Lung (tissue), 12 donors: ENCODE measurements around the gene FARSA. TPM values are rescaled to one million over a fixed set of nuclear protein-coding genes. Genes with fewer than 3 reads are reported as not detected.

ENCODE experiments used
- ATAC-seq: fragments of 200-7000 bp; cut with Tn5 transposase; one replicate; pipeline ENCODE4 v1.9.1; 2020; ENCODE audit warnings: moderate number of reproducible peaks; ENCODE audit not compliant: insufficient read depth, low FRiP score
- DNase-seq, 3 donors: peaks; one replicate each; pipeline ENCODE4 v3.0.0-alpha.2; 2013 to 2017
- H3K27ac ChIP-seq, 2 donors: one replicate each; pipeline ENCODE4 v1.5.1; 2013; ENCODE audit warnings: mild to moderate bottlenecking in 2 of 2, moderate library complexity in 2 of 2, control low read depth in 1 of 2, inconsistent platforms in 1 of 2, low read depth in 1 of 2, low read length in 1 of 2
- H3K27me3 ChIP-seq, 3 donors: one replicate each; pipeline ENCODE4 v1.5.1; 2013; ENCODE audit warnings: low read length in 2 of 3; ENCODE audit not compliant: control insufficient read depth in 3 of 3, insufficient read depth in 3 of 3
- H3K36me3 ChIP-seq, 4 donors: one replicate each; pipeline ENCODE4 v1.5.1; 2013; ENCODE audit warnings: low read length in 4 of 4, mild to moderate bottlenecking in 1 of 4, moderate library complexity in 1 of 4; ENCODE audit not compliant: control insufficient read depth in 4 of 4, insufficient read depth in 4 of 4
- H3K4me1 ChIP-seq, 5 donors: one replicate each; pipeline ENCODE4 v1.5.1; 2013; ENCODE audit warnings: low read length in 5 of 5, mild to moderate bottlenecking in 2 of 5, moderate library complexity in 1 of 5; ENCODE audit not compliant: control insufficient read depth in 5 of 5, insufficient read depth in 5 of 5
- H3K4me3 ChIP-seq: one replicate; pipeline ENCODE4 v1.5.1; 2013; ENCODE audit warnings: mild to moderate bottlenecking, control low read depth, moderate library complexity
- H3K9ac ChIP-seq, 2 donors: one replicate each; pipeline ENCODE4 v1.5.1; 2013; ENCODE audit warnings: low read length in 2 of 2, control low read depth in 1 of 2; ENCODE audit not compliant: insufficient read depth in 1 of 2
- H3K9me3 ChIP-seq, 4 donors: one replicate each; pipeline ENCODE4 v1.5.1; 2013; ENCODE audit warnings: low read length in 3 of 4, mild to moderate bottlenecking in 1 of 4, moderate library complexity in 1 of 4; ENCODE audit not compliant: control insufficient read depth in 4 of 4, insufficient read depth in 3 of 4
- WGBS, 2 donors: extraction: QIAGEN DNeasy Blood & Tissue Kit; methylation state at CpG; one replicate each; pipeline ENCODE4 v1.1.7; 2013; 5-methylcytosine and 5-hydroxymethylcytosine counted together
- polyA plus RNA-seq, 2 donors: library from polyadenylated mRNA; stranded (reverse); fragments of 200-250 nt; gene quantifications; one replicate each; pipeline ENCODE4 v1.2.1, GENCODE V29; 2013
- total RNA-seq, 2 donors: library from RNA; depleted of rRNA in 1 of 2; stranded (reverse); fragments of >200 nt in 1 of 2; gene quantifications; one replicate each; pipeline ENCODE4 v1.2.1, GENCODE V29; 2014 to 2021
- TF ChIP-seq, protein P1 (sequence below): IDR thresholded peaks from 2 replicates; pipeline ENCODE4 v1.5.1; 2012; ENCODE audit warnings: mild to moderate bottlenecking; ENCODE audit errors: control extremely low read depth, extremely low read depth
- donor health status: control.
- donor health status: control.
- donor health status: Bipolar disorder and iron deficiency.
- donor health status: healthy.
- donor health status: DM: yes; HTN: yes; CAD: no.

Gene FARSA
- total and polyA plus RNA-seq, 4 donors = 27.8 to 72.1 (median 52.8) TPM

DNA sequence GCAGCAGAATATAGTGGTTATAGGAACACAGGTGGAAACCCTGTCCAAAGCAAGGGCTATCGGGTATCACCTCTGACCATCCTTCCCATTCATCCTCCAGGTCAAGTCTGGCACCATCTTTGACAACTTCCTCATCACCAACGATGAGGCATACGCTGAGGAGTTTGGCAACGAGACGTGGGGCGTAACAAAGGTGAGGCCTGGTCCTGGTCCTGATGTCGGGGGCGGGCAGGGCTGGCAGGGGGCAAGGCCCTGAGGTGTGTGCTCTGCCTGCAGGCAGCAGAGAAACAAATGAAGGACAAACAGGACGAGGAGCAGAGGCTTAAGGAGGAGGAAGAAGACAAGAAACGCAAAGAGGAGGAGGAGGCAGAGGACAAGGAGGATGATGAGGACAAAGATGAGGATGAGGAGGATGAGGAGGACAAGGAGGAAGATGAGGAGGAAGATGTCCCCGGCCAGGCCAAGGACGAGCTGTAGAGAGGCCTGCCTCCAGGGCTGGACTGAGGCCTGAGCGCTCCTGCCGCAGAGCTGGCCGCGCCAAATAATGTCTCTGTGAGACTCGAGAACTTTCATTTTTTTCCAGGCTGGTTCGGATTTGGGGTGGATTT lies 10.0 kb upstream of the FARSA start:
- ATAC-seq (no peak), DNase-seq (no peak)
- H3K4me3 ChIP-seq = no peak overlapping the region
- H3K9ac ChIP-seq = no peak overlapping the region
- H3K27ac ChIP-seq = peak overlapping the region in 1 of 2 donors; percentile 18
- WGBS, 2 donors = 60 to 75% methylated on average over 18 of the region's 18 CpGs
- peaks cover 29 to 59% (median 50%) of the 10 kb centered on the region in 4 donors for H3K36me3 ChIP-seq
- peaks cover 11 to 29% (median 19%) of the 10 kb centered on the region in 5 donors for H3K4me1 ChIP-seq
- TF ChIP-seq, protein P1, sequence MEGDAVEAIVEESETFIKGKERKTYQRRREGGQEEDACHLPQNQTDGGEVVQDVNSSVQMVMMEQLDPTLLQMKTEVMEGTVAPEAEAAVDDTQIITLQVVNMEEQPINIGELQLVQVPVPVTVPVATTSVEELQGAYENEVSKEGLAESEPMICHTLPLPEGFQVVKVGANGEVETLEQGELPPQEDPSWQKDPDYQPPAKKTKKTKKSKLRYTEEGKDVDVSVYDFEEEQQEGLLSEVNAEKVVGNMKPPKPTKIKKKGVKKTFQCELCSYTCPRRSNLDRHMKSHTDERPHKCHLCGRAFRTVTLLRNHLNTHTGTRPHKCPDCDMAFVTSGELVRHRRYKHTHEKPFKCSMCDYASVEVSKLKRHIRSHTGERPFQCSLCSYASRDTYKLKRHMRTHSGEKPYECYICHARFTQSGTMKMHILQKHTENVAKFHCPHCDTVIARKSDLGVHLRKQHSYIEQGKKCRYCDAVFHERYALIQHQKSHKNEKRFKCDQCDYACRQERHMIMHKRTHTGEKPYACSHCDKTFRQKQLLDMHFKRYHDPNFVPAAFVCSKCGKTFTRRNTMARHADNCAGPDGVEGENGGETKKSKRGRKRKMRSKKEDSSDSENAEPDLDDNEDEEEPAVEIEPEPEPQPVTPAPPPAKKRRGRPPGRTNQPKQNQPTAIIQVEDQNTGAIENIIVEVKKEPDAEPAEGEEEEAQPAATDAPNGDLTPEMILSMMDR = no peak
- H3K27me3 ChIP-seq = no peaks in the 10 kb centered on the region
- H3K9me3 ChIP-seq = no peaks in the 10 kb centered on the region

DNA sequence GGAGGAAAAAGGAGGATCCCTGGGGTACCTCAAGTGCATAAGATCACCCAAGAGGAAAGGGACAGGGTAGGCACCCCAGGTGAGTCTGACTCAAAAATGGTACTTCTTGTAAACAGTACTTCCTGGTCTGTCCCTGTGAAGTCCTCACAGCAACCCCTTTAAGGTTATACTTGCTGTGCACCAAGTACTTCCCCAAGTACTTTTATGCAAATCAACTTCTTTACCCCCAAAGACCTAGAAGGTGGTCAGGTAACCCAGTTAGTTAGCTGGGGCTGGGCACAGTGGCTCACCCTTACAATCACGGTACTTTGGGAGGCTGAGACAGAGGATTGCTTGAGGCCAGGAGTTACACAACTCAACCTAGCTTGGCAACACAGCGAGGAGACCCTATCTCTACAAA lies 7.4 kb upstream of the FARSA start:
- Histone ChIP-seq H3K36me3 (peaks cover 24 to 51% (median 41%) of the 10 kb centered on the region in 4 donors), H3K27ac (peak overlapping the region in 1 of 2 donors; percentile 28), H3K27me3 (no peaks in the 10 kb centered on the region), H3K9me3 (no peaks in the 10 kb centered on the region), H3K4me1 (peaks cover 11 to 25% (median 21%) of the 10 kb centered on the region in 5 donors), H3K9ac (no peak overlapping the region), H3K4me3 (no peak overlapping the region)
- DNase-seq = no peak
- TF ChIP-seq, protein P1 = no peak
- 49 to 70% methylated on average over 2 of the region's 2 CpGs for WGBS, 2 donors
- no peak for ATAC-seq

DNA sequence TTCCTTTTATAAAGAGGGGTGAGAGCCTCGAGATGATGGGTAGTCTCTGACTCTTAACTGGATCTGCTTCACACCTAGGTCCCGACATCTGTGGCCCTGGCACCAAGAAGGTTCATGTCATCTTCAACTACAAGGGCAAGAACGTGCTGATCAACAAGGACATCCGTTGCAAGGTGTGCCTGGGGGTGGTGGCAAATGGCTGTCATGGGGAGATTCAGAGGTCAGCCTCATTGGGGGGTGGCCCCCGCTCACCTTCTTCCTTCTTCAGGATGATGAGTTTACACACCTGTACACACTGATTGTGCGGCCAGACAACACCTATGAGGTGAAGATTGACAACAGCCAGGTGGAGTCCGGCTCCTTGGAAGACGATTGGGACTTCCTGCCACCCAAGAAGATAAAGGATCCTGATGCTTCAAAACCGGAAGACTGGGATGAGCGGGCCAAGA lies 6.5 kb upstream of the FARSA start:
- no peak for DNase-seq
- TF ChIP-seq, protein P1 = no peak
- H3K9me3 ChIP-seq = no peaks in the 10 kb centered on the region
- H3K4me3 ChIP-seq = peak overlapping the region; percentile 17
- H3K27me3 ChIP-seq = no peaks in the 10 kb centered on the region
- 29 to 46% methylated on average over 10 of the region's 10 CpGs for WGBS, 2 donors
- peaks cover 24 to 51% (median 41%) of the 10 kb centered on the region in 4 donors for H3K36me3 ChIP-seq
- peaks cover 11 to 25% (median 21%) of the 10 kb centered on the region in 5 donors for H3K4me1 ChIP-seq
- H3K9ac ChIP-seq = peak overlapping the region; percentile 65 to 90
- H3K27ac ChIP-seq = peak overlapping the region in 1 of 2 donors; percentile 43
- no peak for ATAC-seq
